ENCODE results near the gene KLHL35.

DNA sequence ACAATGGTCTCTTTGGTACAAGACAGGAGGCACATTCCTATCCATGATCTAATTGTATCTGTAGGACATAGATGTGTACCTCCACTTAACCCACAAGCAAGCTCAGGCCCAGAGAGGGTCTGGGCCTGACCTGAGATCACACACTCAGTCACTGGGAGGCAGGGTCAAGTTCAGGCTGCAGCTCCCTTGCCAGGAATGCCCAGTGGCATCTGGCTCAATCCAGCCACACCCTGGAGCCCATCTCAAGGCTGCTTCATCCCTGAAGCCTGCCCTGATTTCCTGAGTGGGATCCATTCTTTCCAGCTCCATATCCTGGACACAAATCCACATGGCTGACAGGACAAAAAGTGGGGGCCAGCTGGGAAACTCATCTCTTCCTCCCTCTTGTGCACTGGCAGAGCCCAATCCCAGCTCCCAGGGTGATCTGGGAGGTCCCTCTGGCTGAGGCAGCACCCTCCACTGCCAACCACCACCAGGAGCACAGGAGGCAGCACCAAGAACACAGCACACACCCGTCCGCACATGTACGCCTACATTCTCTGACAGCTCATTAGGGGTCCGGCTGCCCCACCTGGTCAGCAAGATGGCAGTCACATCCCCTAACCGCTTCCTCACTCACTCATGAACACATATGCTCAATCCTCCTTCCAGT is 39.2 kb upstream of the KLHL35 start:
- TF ChIP-seq EZH2phosphoT487 (IDR thresholded peaks at IDR 0.05; ENCODE audit: low read depth, severe bottlenecking, unreplicated experiment) (no peak), EZH2 (IDR thresholded peaks at IDR 0.05; ENCODE audit: borderline replicate concordance) (no peak)
- TF ChIP-seq, protein P1, sequence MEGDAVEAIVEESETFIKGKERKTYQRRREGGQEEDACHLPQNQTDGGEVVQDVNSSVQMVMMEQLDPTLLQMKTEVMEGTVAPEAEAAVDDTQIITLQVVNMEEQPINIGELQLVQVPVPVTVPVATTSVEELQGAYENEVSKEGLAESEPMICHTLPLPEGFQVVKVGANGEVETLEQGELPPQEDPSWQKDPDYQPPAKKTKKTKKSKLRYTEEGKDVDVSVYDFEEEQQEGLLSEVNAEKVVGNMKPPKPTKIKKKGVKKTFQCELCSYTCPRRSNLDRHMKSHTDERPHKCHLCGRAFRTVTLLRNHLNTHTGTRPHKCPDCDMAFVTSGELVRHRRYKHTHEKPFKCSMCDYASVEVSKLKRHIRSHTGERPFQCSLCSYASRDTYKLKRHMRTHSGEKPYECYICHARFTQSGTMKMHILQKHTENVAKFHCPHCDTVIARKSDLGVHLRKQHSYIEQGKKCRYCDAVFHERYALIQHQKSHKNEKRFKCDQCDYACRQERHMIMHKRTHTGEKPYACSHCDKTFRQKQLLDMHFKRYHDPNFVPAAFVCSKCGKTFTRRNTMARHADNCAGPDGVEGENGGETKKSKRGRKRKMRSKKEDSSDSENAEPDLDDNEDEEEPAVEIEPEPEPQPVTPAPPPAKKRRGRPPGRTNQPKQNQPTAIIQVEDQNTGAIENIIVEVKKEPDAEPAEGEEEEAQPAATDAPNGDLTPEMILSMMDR (IDR thresholded peaks at IDR 0.05; ENCODE audit: poor library complexity): no peak
